HepG2 (cell line): ENCODE measurements around the gene MYH9. TPM values are rescaled to one million over a fixed set of nuclear protein-coding genes. Genes with fewer than 3 reads are reported as not detected.
A peak's percentile ranks its signal among the peaks of the same experiment; 100 is the strongest.

ENCODE experiments used
- ARNT ChIP-seq: fragments of 450-650 bp; IDR thresholded peaks from 2 replicates; pipeline ENCODE4 v1.6.1; 2017
- ATM ChIP-seq: fragments of 450-650 bp; IDR thresholded peaks from 2 replicates; pipeline ENCODE4 v1.7.1; 2017; ENCODE audit warnings: mild to moderate bottlenecking, borderline replicate concordance
- BHLHE40 ChIP-seq: IDR thresholded peaks from 2 replicates; pipeline ENCODE4 v1.6.1; 2011; ENCODE audit warnings: low read length, improper control_type of control experiment
- ELF1 ChIP-seq: sonication (generic); formaldehyde crosslinking; IDR thresholded peaks from 2 replicates; pipeline ENCODE4 v1.4.0; 2020; ENCODE audit warnings: missing genetic modification reagents
- FOXP1 ChIP-seq, 2 experiments: fragments of 450-650 bp in 1 of 2; IDR thresholded peaks; 2 replicates each; pipeline ENCODE4 v1.6.1; 2017 to 2018; ENCODE audit warnings: antibody characterized with exemption in 1 of 2
- HNRNPH1 ChIP-seq: fragments of 200-400 bp; formaldehyde crosslinking; optimal IDR thresholded peaks from 2 replicates; pipeline ENCODE3; 2017; ENCODE audit warnings: mild to moderate bottlenecking, low read depth, low read length
- IKZF4 ChIP-seq: sonication (generic); formaldehyde crosslinking; IDR thresholded peaks from 2 replicates; pipeline ENCODE4 v1.5.1; 2020; ENCODE audit warnings: borderline replicate concordance, mild to moderate bottlenecking, low read depth, missing genetic modification reagents; ENCODE audit errors: not compliant biosample characterization
- MAF1 ChIP-seq: sonication (generic); formaldehyde crosslinking; IDR thresholded peaks from 2 replicates; pipeline ENCODE4 v1.5.0; 2020; ENCODE audit warnings: missing genetic modification reagents, borderline replicate concordance
- RXRA ChIP-seq: sonication (generic); formaldehyde crosslinking; IDR thresholded peaks from 2 replicates; pipeline ENCODE4 v1.5.1; 2020; ENCODE audit warnings: missing genetic modification reagents
- SMAD3 ChIP-seq: sonication (generic); formaldehyde crosslinking; IDR thresholded peaks from 2 replicates; pipeline ENCODE4 v1.4.0; 2020; ENCODE audit warnings: missing genetic modification reagents
- SMARCC2 ChIP-seq: fragments of 450-650 bp; IDR thresholded peaks from 2 replicates; pipeline ENCODE4 v1.6.1; 2017; ENCODE audit warnings: antibody characterized with exemption, mild to moderate bottlenecking
- TBP ChIP-seq: sonication (generic); formaldehyde crosslinking; IDR thresholded peaks from 2 replicates; pipeline ENCODE4 v1.5.0; 2020; ENCODE audit warnings: missing genetic modification reagents
- TCF12 ChIP-seq, 2 experiments: fragments of 450-650 bp in 1 of 2; sonication (generic) in 1 of 2; formaldehyde crosslinking in 1 of 2; IDR thresholded peaks; 2 replicates each; pipeline versions ENCODE4 v1.6.1 to v1.8.0; 2017 to 2022; ENCODE audit warnings: antibody characterized with exemption in 1 of 2, mild to moderate bottlenecking in 1 of 2, missing genetic modification reagents in 1 of 2, moderate library complexity in 1 of 2
- ZNF225 ChIP-seq: sonication (generic); formaldehyde crosslinking; IDR thresholded peaks from 2 replicates; pipeline ENCODE4 v1.4.0; 2020; ENCODE audit warnings: mild to moderate bottlenecking, missing genetic modification reagents
- ZNF567 ChIP-seq: sonication (generic); formaldehyde crosslinking; IDR thresholded peaks from 2 replicates; pipeline ENCODE4 v1.8.1; 2023; ENCODE audit warnings: mild to moderate bottlenecking, missing genetic modification reagents, borderline replicate concordance
- polyA plus RNA-seq, 8 experiments: library from polyadenylated mRNA; depleted of rRNA in 3 of 8; stranded (reverse) in 7 of 8; unstranded in 1 of 8; fragments of >200 nt; fragmentation: Illumina TruSeq in 4 of 8; extraction: Trizol in 4 of 8; gene quantifications; 2 replicates each; pipeline versions ENCODE4 v1.2.1 to v1.2.3, GENCODE V29; 2011 to 2016; ENCODE audit warnings: low read depth in 4 of 8, missing spikeins in 1 of 8, mixed read lengths in 1 of 8; ENCODE audit not compliant: insufficient read depth in 1 of 8
- total RNA-seq, 5 experiments: library from RNA; depleted of rRNA; stranded (reverse); fragments of >200 nt; fragmentation: Illumina TruSeq; extraction: Trizol; gene quantifications; 2 replicates each; pipeline ENCODE4 v1.2.3, GENCODE V29; 2016; ENCODE audit warnings: low read depth in 1 of 5
- TF ChIP-seq, protein P1 (sequence below): conservative IDR thresholded peaks from 2 replicates; pipeline ENCODE4 v1.6.1; 2018; ENCODE audit warnings: missing genetic modification reagents
- TF ChIP-seq, protein P2 (sequence below): sonication (generic); formaldehyde crosslinking; IDR thresholded peaks from 2 replicates; pipeline ENCODE4 v1.5.1; 2020; ENCODE audit warnings: mild to moderate bottlenecking, moderate library complexity, missing genetic modification reagents
- TF ChIP-seq, protein P3 (sequence below): sonication (generic); formaldehyde crosslinking; IDR thresholded peaks from 2 replicates; pipeline ENCODE4 v1.5.1; 2020; ENCODE audit warnings: missing genetic modification reagents, mild to moderate bottlenecking, borderline replicate concordance

Gene MYH9
- total and polyA plus RNA-seq, 2 of the 13 experiments (the other 11 are each of a cell fraction or from before 2014, with no cell fraction given), result 50.7 to 98.5 TPM

DNA sequence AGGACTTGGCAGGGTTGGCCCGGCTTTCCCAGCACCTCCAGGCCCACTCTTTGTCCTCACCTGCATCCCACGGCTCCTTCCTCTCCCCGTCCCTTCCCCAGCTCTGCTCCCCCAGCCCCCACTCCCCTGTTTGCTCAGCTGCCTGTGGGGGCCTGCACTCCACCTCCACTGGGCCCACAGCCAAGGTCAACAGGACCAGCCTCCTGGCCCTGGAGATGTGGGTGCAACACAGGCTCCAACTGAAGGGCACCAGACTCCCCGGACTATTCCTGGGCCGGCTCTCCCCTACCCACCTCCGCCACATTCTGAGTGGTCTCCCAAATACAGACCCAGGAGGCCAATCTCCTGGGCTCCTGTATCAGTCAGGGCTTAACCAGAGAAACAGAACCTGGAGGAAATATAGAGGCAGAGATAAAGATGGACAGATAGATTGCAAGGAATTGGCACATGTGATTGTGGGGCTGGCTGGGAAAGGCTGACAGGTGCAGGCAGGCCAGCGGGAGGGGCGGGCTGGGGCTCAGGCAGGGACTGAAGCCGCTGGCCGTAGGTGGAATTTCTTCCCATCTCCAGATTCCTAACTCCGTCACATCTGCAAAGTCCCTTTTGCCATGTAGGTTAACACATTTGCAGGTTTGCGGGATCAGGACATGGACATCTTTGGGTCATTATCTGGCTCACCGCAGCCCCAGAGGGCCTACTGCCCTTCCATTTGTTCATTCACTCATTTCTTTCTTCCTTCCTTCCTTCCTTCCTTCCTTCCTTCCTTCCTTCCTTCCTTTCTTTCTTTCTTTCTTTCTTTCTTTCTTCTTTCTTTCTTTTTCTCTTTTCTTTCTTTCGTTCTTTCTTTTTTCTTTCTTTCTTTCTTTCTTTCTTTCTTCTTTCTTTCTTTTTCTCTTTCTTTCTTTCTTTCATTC is 45.8 kb upstream of the MYH9 start (continued):
- peak; percentile 65 for TF ChIP-seq IKZF4
- TF ChIP-seq, protein P1, sequence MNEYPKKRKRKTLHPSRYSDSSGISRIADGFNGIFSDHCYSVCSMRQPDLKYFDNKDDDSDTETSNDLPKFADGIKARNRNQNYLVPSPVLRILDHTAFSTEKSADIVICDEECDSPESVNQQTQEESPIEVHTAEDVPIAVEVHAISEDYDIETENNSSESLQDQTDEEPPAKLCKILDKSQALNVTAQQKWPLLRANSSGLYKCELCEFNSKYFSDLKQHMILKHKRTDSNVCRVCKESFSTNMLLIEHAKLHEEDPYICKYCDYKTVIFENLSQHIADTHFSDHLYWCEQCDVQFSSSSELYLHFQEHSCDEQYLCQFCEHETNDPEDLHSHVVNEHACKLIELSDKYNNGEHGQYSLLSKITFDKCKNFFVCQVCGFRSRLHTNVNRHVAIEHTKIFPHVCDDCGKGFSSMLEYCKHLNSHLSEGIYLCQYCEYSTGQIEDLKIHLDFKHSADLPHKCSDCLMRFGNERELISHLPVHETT (CRISPR knock-in tag), result no peak
- no peak for TF ChIP-seq ARNT
- TF ChIP-seq BHLHE40, result no peak
- TF ChIP-seq FOXP1 (IDR thresholded peaks at IDR 0.05), result no peak
- peak; percentile 85 for TF ChIP-seq FOXP1 (CRISPR knock-in tag; IDR thresholded peaks at IDR 0.05)
- TF ChIP-seq ZNF225, result no peak; the same call in 1 of the 2 replicates
- no peak for TF ChIP-seq MAF1 (CRISPR knock-in tag)
- TF ChIP-seq HNRNPH1, result no peak
- TF ChIP-seq, protein P2, sequence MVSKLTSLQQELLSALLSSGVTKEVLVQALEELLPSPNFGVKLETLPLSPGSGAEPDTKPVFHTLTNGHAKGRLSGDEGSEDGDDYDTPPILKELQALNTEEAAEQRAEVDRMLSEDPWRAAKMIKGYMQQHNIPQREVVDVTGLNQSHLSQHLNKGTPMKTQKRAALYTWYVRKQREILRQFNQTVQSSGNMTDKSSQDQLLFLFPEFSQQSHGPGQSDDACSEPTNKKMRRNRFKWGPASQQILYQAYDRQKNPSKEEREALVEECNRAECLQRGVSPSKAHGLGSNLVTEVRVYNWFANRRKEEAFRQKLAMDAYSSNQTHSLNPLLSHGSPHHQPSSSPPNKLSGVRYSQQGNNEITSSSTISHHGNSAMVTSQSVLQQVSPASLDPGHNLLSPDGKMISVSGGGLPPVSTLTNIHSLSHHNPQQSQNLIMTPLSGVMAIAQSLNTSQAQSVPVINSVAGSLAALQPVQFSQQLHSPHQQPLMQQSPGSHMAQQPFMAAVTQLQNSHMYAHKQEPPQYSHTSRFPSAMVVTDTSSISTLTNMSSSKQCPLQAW, result peak; percentile 18; the same call in 1 of the 2 replicates
- no peak for TF ChIP-seq SMARCC2
- TF ChIP-seq ATM, result no peak
- TF ChIP-seq TBP (CRISPR knock-in tag), result no peak
- no peak for TF ChIP-seq ZNF567 (CRISPR knock-in tag)
- peak; percentile 86 for TF ChIP-seq RXRA (CRISPR knock-in tag)
- TF ChIP-seq, protein P3, sequence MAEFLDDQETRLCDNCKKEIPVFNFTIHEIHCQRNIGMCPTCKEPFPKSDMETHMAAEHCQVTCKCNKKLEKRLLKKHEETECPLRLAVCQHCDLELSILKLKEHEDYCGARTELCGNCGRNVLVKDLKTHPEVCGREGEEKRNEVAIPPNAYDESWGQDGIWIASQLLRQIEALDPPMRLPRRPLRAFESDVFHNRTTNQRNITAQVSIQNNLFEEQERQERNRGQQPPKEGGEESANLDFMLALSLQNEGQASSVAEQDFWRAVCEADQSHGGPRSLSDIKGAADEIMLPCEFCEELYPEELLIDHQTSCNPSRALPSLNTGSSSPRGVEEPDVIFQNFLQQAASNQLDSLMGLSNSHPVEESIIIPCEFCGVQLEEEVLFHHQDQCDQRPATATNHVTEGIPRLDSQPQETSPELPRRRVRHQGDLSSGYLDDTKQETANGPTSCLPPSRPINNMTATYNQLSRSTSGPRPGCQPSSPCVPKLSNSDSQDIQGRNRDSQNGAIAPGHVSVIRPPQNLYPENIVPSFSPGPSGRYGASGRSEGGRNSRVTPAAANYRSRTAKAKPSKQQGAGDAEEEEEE (CRISPR knock-in tag), result no peak
- TF ChIP-seq SMAD3, result no peak
- no peak for TF ChIP-seq TCF12 (IDR thresholded peaks at IDR 0.05)
- TF ChIP-seq TCF12 (CRISPR knock-in tag; IDR thresholded peaks at IDR 0.05), result peak; percentile 100
- peak; percentile 39; the same call in 1 of the 2 replicates for TF ChIP-seq ELF1 (CRISPR knock-in tag)
